CD14-positive monocyte (primary cell): ENCODE measurements around the gene FAM222B. TPM values are rescaled to one million over a fixed set of nuclear protein-coding genes. Genes with fewer than 3 reads are reported as not detected.
"Not testable (repeated sequence)": the region's sequence is repeated elsewhere in the genome, so short reads cannot be mapped to it uniquely, and the experiment has no call there.

Experiments used
- DNase-seq, 3 donors: peaks; one replicate each; pipeline ENCODE4 v3.0.0-alpha.2; 2011 to 2022
- H2AFZ ChIP-seq: 2 replicates; pipeline ENCODE4 v1.6.0; 2012; ENCODE audit warnings: mild to moderate bottlenecking, low read depth, low read length, inconsistent platforms; ENCODE audit not compliant: insufficient read depth, poor library complexity, severe bottlenecking
- H3K27ac ChIP-seq, 2 donors: 1 replicate in 1 of 2; 2 replicates in 1 of 2; pipeline ENCODE4 v1.5.1; 2012 to 2013; ENCODE audit warnings: low read length in 2 of 2, control low read depth in 1 of 2, inconsistent platforms in 1 of 2, low read depth in 1 of 2, mild to moderate bottlenecking in 1 of 2
- H3K27me3 ChIP-seq, 2 donors: one replicate each; pipeline versions ENCODE4 v1.6.0 to v1.6.1; 2011 to 2013; ENCODE audit warnings: low read length in 2 of 2; ENCODE audit not compliant: control insufficient read depth in 2 of 2, insufficient read depth in 2 of 2
- H3K36me3 ChIP-seq, 2 donors: replicated peaks in 1 of 2; 1 replicate in 1 of 2; 2 replicates in 1 of 2; pipeline versions ENCODE4 v1.5.1 to v1.6.1; 2012 to 2013; ENCODE audit warnings: low read length in 2 of 2, control low read depth in 1 of 2, inconsistent platforms in 1 of 2, mild to moderate bottlenecking in 1 of 2; ENCODE audit not compliant: insufficient read depth in 2 of 2, control insufficient read depth in 1 of 2
- H3K4me1 ChIP-seq, 2 donors: 1 replicate in 1 of 2; 2 replicates in 1 of 2; pipeline versions ENCODE4 v1.5.1 to v1.6.1; 2012 to 2013; ENCODE audit warnings: low read length in 2 of 2, control low read depth in 1 of 2, inconsistent platforms in 1 of 2, mild to moderate bottlenecking in 1 of 2, moderate library complexity in 1 of 2; ENCODE audit not compliant: insufficient read depth in 2 of 2, control insufficient read depth in 1 of 2
- H3K4me2 ChIP-seq: replicated peaks from 2 replicates; pipeline ENCODE3; 2012; ENCODE audit warnings: low read length, moderate library complexity, mild to moderate bottlenecking; ENCODE audit not compliant: poor library complexity, severe bottlenecking; ENCODE audit errors: extremely low read depth
- H3K4me3 ChIP-seq, 3 experiments: fragments of 200-600 bp in 1 of 3; sonication (generic) in 1 of 3; replicated peaks in 1 of 3; 1 replicate in 2 of 3; 2 replicates in 1 of 3; pipeline ENCODE4 v1.5.1; 2011 to 2013; ENCODE audit warnings: low read length in 3 of 3, mild to moderate bottlenecking in 3 of 3, control low read depth in 2 of 3, low read depth in 2 of 3, inconsistent platforms in 1 of 3, moderate library complexity in 1 of 3
- H3K79me2 ChIP-seq: 2 replicates; pipeline ENCODE4 v1.6.0; 2012; ENCODE audit warnings: mild to moderate bottlenecking, control low read depth, inconsistent platforms, low read length, moderate library complexity; ENCODE audit not compliant: insufficient read depth
- H3K9ac ChIP-seq: 2 replicates; pipeline ENCODE4 v1.6.0; 2017; ENCODE audit warnings: low read length, mild to moderate bottlenecking; ENCODE audit not compliant: insufficient read depth, poor library complexity, severe bottlenecking
- H3K9me3 ChIP-seq, 2 donors: replicated peaks in 1 of 2; 1 replicate in 1 of 2; 2 replicates in 1 of 2; pipeline versions ENCODE4 v1.5.1 to v1.6.1; 2012 to 2013; ENCODE audit warnings: low read length in 2 of 2, control low read depth in 1 of 2; ENCODE audit not compliant: control insufficient read depth in 1 of 2, insufficient read depth in 1 of 2
- H4K20me1 ChIP-seq: 2 replicates; pipeline ENCODE4 v1.6.0; 2012; ENCODE audit warnings: mild to moderate bottlenecking, low read length, control low read depth, moderate library complexity; ENCODE audit not compliant: insufficient read depth
- H3K27ac Mint-ChIP-seq, 7 donors: one replicate each; pipeline ENCODE4 v1.8.0; 2020; ENCODE audit warnings: mild to moderate bottlenecking in 7 of 7, mixed read lengths in 7 of 7, moderate library complexity in 6 of 7, inconsistent platforms in 2 of 7
- H3K27me3 Mint-ChIP-seq, 3 donors: one replicate each; pipeline ENCODE4 v1.8.0; 2021 to 2022; ENCODE audit warnings: low read depth in 3 of 3, mild to moderate bottlenecking in 3 of 3, mixed read lengths in 3 of 3, moderate library complexity in 3 of 3, inconsistent platforms in 1 of 3
- H3K36me3 Mint-ChIP-seq, 2 donors: one replicate each; pipeline ENCODE4 v1.8.0; 2020; ENCODE audit warnings: mixed read lengths in 2 of 2, inconsistent platforms in 1 of 2, mild to moderate bottlenecking in 1 of 2
- H3K4me1 Mint-ChIP-seq: one replicate; pipeline ENCODE4 v1.8.0; 2020; ENCODE audit warnings: mild to moderate bottlenecking, mixed read lengths
- H3K4me3 Mint-ChIP-seq, 2 donors: one replicate each; pipeline ENCODE4 v1.8.0; 2020; ENCODE audit warnings: mild to moderate bottlenecking in 2 of 2, mixed read lengths in 2 of 2, moderate library complexity in 1 of 2
- H3K9me3 Mint-ChIP-seq, 7 donors: one replicate each; pipeline ENCODE4 v1.8.0; 2020 to 2022; ENCODE audit warnings: mixed read lengths in 7 of 7, mild to moderate bottlenecking in 6 of 7, moderate library complexity in 6 of 7, inconsistent platforms in 2 of 7
- WGBS: methylation state at CpG from one replicate; pipeline ENCODE4 v1.1.5; 2013; ENCODE audit warnings: missing lambda C conversion rate; ENCODE audit not compliant: insufficient coverage; 5-methylcytosine and 5-hydroxymethylcytosine counted together
- intact Hi-C, 2 donors: fragments of 100-400 bp; cut with micrococcal nuclease; formaldehyde crosslinking; loops; one replicate each; pipeline versions ENCODE4 v1.15.0 to v1.15.1; 2023
- polyA plus RNA-seq, 3 donors: library from polyadenylated mRNA; depleted of rRNA in 1 of 3; unstranded in 2 of 3; stranded (reverse) in 1 of 3; fragments of 300-500 nt in 2 of 3; fragments of >200 nt in 1 of 3; fragmentation: Illumina TruSeq in 2 of 3; gene quantifications; 1 replicate in 2 of 3; 2 replicates in 1 of 3; pipeline ENCODE4 v1.2.3, GENCODE V29; 2012 to 2021
- TF ChIP-seq, protein P1 (sequence below): fragments of 200-600 bp; IDR thresholded peaks from one replicate; pipeline ENCODE4 v1.8.0; 2022; ENCODE audit warnings: antibody characterized with exemption, mild to moderate bottlenecking

FAM222B gene
- polyA plus RNA-seq, 3 donors, result 1.5 to 8.6 (median 1.9) TPM

DNA sequence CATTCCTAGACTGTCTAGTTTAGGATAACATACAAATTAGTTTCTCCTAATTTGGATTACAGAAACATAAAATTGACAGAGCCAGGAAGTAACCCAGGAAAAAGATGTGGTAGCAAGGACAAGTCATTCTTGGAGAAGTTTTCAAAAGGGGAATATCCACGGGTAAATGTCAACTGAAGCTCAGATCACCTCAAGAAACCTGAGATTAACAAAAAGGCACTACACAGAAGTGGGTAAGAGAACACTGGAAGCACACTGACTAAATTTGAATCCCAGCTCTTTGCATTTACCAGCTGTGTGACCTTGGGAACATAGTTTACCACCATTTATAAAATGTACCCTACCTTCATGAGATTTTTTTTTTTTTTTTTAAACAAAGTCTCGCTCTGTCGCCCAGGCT lies 59.4 kb downstream of the FAM222B start:
- intact Hi-C loops, result no loop called here
- H3K27me3 Mint-ChIP-seq, result peaks cover 0 to 2% (median 0%) of the 10 kb centered on the region in 3 donors
- Histone ChIP-seq H2AFZ (no peak overlapping the region), H3K9ac (no peak overlapping the region), H3K4me3 (no peak overlapping the region), H3K27ac (no peak overlapping the region), H4K20me1 (no peaks in the 10 kb centered on the region), H3K4me1 (no peaks in the 10 kb centered on the region), H3K9me3 (no peaks in the 10 kb centered on the region), H3K27me3 (no peaks in the 10 kb centered on the region), H3K4me2 (no peak overlapping the region), H3K36me3 (peaks cover 0 to 7% of the 10 kb centered on the region in 2 donors), H3K79me2 (no peaks in the 10 kb centered on the region)
- peaks cover 5 to 17% of the 10 kb centered on the region in 2 donors for H3K36me3 Mint-ChIP-seq
- 94% methylated on average over 2 of the region's 3 CpGs for WGBS
- DNase-seq, result no peak
- no peak overlapping the region for H3K4me3 Mint-ChIP-seq
- H3K27ac Mint-ChIP-seq, result no peak overlapping the region
- peaks cover 3% of the 10 kb centered on the region for H3K4me1 Mint-ChIP-seq
- H3K9me3 Mint-ChIP-seq, result peaks cover 0 to 5% (median 0%) of the 10 kb centered on the region in 7 donors
- TF ChIP-seq, protein P1, sequence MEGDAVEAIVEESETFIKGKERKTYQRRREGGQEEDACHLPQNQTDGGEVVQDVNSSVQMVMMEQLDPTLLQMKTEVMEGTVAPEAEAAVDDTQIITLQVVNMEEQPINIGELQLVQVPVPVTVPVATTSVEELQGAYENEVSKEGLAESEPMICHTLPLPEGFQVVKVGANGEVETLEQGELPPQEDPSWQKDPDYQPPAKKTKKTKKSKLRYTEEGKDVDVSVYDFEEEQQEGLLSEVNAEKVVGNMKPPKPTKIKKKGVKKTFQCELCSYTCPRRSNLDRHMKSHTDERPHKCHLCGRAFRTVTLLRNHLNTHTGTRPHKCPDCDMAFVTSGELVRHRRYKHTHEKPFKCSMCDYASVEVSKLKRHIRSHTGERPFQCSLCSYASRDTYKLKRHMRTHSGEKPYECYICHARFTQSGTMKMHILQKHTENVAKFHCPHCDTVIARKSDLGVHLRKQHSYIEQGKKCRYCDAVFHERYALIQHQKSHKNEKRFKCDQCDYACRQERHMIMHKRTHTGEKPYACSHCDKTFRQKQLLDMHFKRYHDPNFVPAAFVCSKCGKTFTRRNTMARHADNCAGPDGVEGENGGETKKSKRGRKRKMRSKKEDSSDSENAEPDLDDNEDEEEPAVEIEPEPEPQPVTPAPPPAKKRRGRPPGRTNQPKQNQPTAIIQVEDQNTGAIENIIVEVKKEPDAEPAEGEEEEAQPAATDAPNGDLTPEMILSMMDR, result no peak

DNA sequence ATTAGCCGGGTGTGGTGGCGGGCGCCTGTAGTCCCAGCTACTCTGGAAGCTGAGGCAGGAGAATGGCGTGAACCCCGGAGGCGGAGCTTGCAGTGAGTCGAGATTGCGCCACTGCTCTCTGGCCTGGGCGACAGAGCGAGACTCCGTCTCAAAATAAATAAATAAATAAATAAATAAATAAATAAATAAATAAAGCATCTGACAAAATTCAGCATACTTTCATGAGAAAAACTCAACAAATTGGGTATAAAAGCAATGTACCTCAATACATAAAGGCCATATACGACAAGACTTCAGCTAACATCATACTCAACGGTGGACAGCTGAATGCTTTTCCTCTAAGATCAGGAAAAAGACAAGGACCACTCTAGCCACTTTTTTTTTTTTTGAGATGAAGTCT lies 63.0 kb downstream of the FAM222B start:
- H3K27ac Mint-ChIP-seq, H3K9me3 Mint-ChIP-seq, H3K4me1 ChIP-seq, DNase-seq, H3K4me2 ChIP-seq, H3K4me3 ChIP-seq, H3K9ac ChIP-seq, H4K20me1 ChIP-seq, H2AFZ ChIP-seq, H3K36me3 ChIP-seq, intact Hi-C loops, H3K27me3 Mint-ChIP-seq, H3K9me3 ChIP-seq, H3K4me3 Mint-ChIP-seq, H3K27ac ChIP-seq, H3K79me2 ChIP-seq, H3K27me3 ChIP-seq: not testable (repeated sequence)
- H3K4me1 Mint-ChIP-seq, result peaks cover 10% of the 10 kb centered on the region
- 100% methylated on average over 1 of the region's 13 CpGs for WGBS
- H3K36me3 Mint-ChIP-seq, result peaks cover 8 to 20% of the 10 kb centered on the region in 2 donors
